D721Med (cell line): ENCODE data around the gene CDH1.
"Not testable (repeated sequence)": the region's sequence is repeated elsewhere in the genome, so short reads cannot be mapped to it uniquely, and the experiment has no call there.

Experiments used
- DNase-seq: peaks from one replicate; pipeline ENCODE4 v3.0.0; 2011; ENCODE audit warnings: low spot score; ENCODE audit not compliant: insufficient read length
- FAIRE-seq: peaks from 2 replicates; lab custom pipeline; 2011; peaks lifted over from hg19 to GRCh38; lab: Jason Lieb, UNC
- CTCF ChIP-seq: IDR thresholded peaks from 2 replicates; pipeline ENCODE4 v1.5.1; 2012; ENCODE audit warnings: mild to moderate bottlenecking, control low read depth; ENCODE audit not compliant: insufficient read depth; ENCODE audit errors: missing control alignments

Gene CDH1

GRCh38 chr16:68833251-68833650, 96.2 kb downstream of the CDH1 start:
- no peak for TF ChIP-seq CTCF
- FAIRE-seq, result no peak

GRCh38 chr16:68834550-68834949, 97.5 kb downstream of the CDH1 start:
- TF ChIP-seq CTCF, result no peak
- FAIRE-seq, result no peak
- DNase-seq, result no peak

More at GRCh38 chr16:68833251-68833650, 96.2 kb downstream of the CDH1 start:
- DNase-seq, result no peak

GRCh38 chr16:68835970-68836369, 98.9 kb downstream of the CDH1 start:
- FAIRE-seq (no peak), DNase-seq (no peak)
- no peak for TF ChIP-seq CTCF

GRCh38 chr16:68839831-68840230, 102.7 kb downstream of the CDH1 start:
- TF ChIP-seq CTCF, result no peak
- no peak for FAIRE-seq
- no peak for DNase-seq

GRCh38 chr16:68842964-68843481, 105.9 kb downstream of the CDH1 start:
- not testable (repeated sequence) for FAIRE-seq, DNase-seq

- no peak for FAIRE-seq
These were observed 106.6 kb downstream of the CDH1 start, which contains the start of gene TANGO6 for GRCh38 chr16:68843482-68844210. Gene TANGO6, plus strand, starts transcription at chr16:68843531. Its CDS starts 87 bp downstream, at chr16:68843618.

GRCh38 chr16:68844211-68844564, 107.1 kb downstream of the CDH1 start:
- FAIRE-seq, result no peak
- DNase-seq, result no peak
- TF ChIP-seq CTCF, result no peak

More at GRCh38 chr16:68843482-68844210, 106.6 kb downstream of the CDH1 start, which contains the start of gene TANGO6:
- no peak for DNase-seq
- TF ChIP-seq CTCF, result peak; percentile 53
